OCI-LY7 (cell line): Measurements from ENCODE around the gene KANSL1. TPM values are rescaled to one million over a fixed set of nuclear protein-coding genes. Genes with fewer than 3 reads are reported as not detected.

Source experiments
- BruUV-seq: library from RNA; stranded (reverse); fragments of 400-500 nt; replicated peaks from 2 replicates; lab custom pipeline; 2021; lab: Mats Ljungman, UMichigan
- CTCF ChIA-PET: fragments of 300-600 bp; sonication (Branson Sonifier 250); formaldehyde crosslinking; loops from one replicate; lab custom pipeline; 2022; ENCODE audit warnings: antibody characterized with exemption; ENCODE audit not compliant: unreplicated experiment; lab: Charles Lee
- POLR2A ChIA-PET: fragments of 300-600 bp; sonication (Branson Sonifier 250); formaldehyde crosslinking; loops from one replicate; lab custom pipeline; 2022; ENCODE audit warnings: antibody characterized with exemption; lab: Charles Lee
- DNase-seq: peaks from one replicate; pipeline ENCODE4 v3.0.0-alpha.2; 2015; ENCODE audit warnings: low spot score
- H2AFZ ChIP-seq: fragments of 200-600 bp; sonication (generic), shearing (Covaris generic); 2 replicates; pipeline ENCODE4 v1.6.1; 2014; ENCODE audit warnings: mild to moderate bottlenecking, antibody characterized with exemption, low read length, moderate library complexity
- H3K27ac ChIP-seq: fragments of 200-600 bp; sonication (generic); 2 replicates; pipeline ENCODE4 v1.5.1; 2014; ENCODE audit warnings: mixed run types, low read depth, mild to moderate bottlenecking, moderate library complexity, low read length, inconsistent platforms; ENCODE audit not compliant: poor library complexity, severe bottlenecking
- H3K36me3 ChIP-seq: fragments of 200-600 bp; sonication (generic); 2 replicates; pipeline ENCODE4 v1.6.1; 2014; ENCODE audit warnings: mild to moderate bottlenecking, antibody characterized with exemption, low read length, moderate library complexity, mixed read lengths; ENCODE audit not compliant: insufficient read depth
- H3K4me1 ChIP-seq: fragments of 200-600 bp; sonication (generic); 2 replicates; pipeline ENCODE4 v1.5.1; 2014; ENCODE audit warnings: mild to moderate bottlenecking, low read length; ENCODE audit not compliant: insufficient read depth, poor library complexity, severe bottlenecking
- H3K4me2 ChIP-seq: fragments of 200-600 bp; sonication (generic); 2 replicates; pipeline ENCODE4 v1.6.1; 2014; ENCODE audit warnings: mild to moderate bottlenecking, low read length
- H3K4me3 ChIP-seq: fragments of 200-600 bp; sonication (generic); 2 replicates; pipeline ENCODE4 v1.5.1; 2014; ENCODE audit warnings: mild to moderate bottlenecking, low read depth, low read length; ENCODE audit not compliant: poor library complexity, severe bottlenecking
- H3K79me2 ChIP-seq: fragments of 200-600 bp; sonication (generic); 2 replicates; pipeline ENCODE4 v1.6.1; 2016; ENCODE audit warnings: low read depth, mild to moderate bottlenecking, low read length, moderate library complexity, mixed read lengths; ENCODE audit not compliant: insufficient read depth
- H3K9me2 ChIP-seq: fragments of 200-600 bp; sonication (generic); 2 replicates; pipeline ENCODE4 v1.6.1; 2016; ENCODE audit warnings: mild to moderate bottlenecking, low read length, mixed read lengths; ENCODE audit not compliant: insufficient read depth
- H3K9me3 ChIP-seq: fragments of 200-600 bp; sonication (generic); 2 replicates; pipeline ENCODE4 v1.6.1; 2014; ENCODE audit warnings: mild to moderate bottlenecking, mixed run types, low read length, mixed read lengths
- H4K20me1 ChIP-seq: fragments of 200-600 bp; sonication (generic); 2 replicates; pipeline ENCODE4 v1.6.1; 2014; ENCODE audit warnings: mild to moderate bottlenecking, antibody characterized with exemption, low read length, moderate library complexity, mixed read lengths; ENCODE audit not compliant: insufficient read depth
- EZH2phosphoT487 ChIP-seq: fragments of 200-600 bp; sonication (generic); IDR thresholded peaks from 2 replicates; pipeline ENCODE4 v1.6.1; 2018; ENCODE audit warnings: low read depth, borderline replicate concordance, mild to moderate bottlenecking, mixed run types, antibody characterized with exemption, low read length, moderate library complexity, mixed read lengths
- intact Hi-C: fragments of 100-400 bp; cut with micrococcal nuclease; formaldehyde crosslinking; loops from one replicate; pipeline ENCODE4 v1.10.0; 2022; ENCODE audit not compliant: unreplicated experiment
- total RNA-seq, 2 experiments: library from RNA; depleted of rRNA in 1 of 2; stranded (reverse); fragments of >200 nt in 1 of 2; shearing (Covaris generic) in 1 of 2; gene quantifications; 2 replicates each; pipeline ENCODE4 v1.2.3, GENCODE V29; 2014 to 2022
- TF ChIP-seq, protein P1 (sequence below): fragments of 200-600 bp; sonication (generic); conservative IDR thresholded peaks from 2 replicates; pipeline ENCODE4 v1.5.1; 2014; ENCODE audit warnings: mild to moderate bottlenecking, antibody characterized with exemption, low read length, moderate library complexity, mixed read lengths

KANSL1 gene
- total RNA-seq, 2 experiments from 2014 or later: 96.9 to 129 TPM

DNA sequence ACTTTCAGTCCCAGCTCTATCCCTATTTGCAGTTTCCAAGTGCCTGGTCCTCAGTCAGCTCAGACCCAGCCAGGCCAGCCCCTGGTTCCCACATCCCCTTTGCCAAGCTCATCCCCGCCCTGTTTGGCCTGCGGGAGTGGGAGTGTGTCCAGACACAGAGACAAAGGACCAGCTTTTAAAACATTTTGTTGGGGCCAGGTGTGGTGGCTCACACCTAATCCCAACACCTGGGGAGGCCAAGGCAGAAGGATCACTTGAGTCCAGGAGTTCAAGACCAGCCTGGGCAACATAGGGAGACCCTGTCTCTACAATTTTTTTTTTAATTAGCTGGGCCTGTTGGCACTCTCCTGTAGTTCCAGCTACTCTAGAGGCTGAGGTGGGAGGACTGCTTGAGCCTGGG lies 192.5 kb downstream of the KANSL1 start:
- Histone ChIP-seq H3K4me2 (no peak overlapping the region), H3K4me1 (no peaks in the 10 kb centered on the region), H2AFZ (no peak overlapping the region), H3K79me2 (no peaks in the 10 kb centered on the region), H3K4me3 (no peak overlapping the region), H3K9me2 (no peaks in the 10 kb centered on the region), H3K36me3 (no peaks in the 10 kb centered on the region), H3K27ac (no peak overlapping the region), H3K9me3 (no peaks in the 10 kb centered on the region), H4K20me1 (no peaks in the 10 kb centered on the region)
- BruUV-seq: no TSS peak
- ChIA-PET POLR2A (no interaction called here), CTCF (no interaction called here)
- DNase-seq: no peak
- no peak for TF ChIP-seq EZH2phosphoT487
- TF ChIP-seq, protein P1, sequence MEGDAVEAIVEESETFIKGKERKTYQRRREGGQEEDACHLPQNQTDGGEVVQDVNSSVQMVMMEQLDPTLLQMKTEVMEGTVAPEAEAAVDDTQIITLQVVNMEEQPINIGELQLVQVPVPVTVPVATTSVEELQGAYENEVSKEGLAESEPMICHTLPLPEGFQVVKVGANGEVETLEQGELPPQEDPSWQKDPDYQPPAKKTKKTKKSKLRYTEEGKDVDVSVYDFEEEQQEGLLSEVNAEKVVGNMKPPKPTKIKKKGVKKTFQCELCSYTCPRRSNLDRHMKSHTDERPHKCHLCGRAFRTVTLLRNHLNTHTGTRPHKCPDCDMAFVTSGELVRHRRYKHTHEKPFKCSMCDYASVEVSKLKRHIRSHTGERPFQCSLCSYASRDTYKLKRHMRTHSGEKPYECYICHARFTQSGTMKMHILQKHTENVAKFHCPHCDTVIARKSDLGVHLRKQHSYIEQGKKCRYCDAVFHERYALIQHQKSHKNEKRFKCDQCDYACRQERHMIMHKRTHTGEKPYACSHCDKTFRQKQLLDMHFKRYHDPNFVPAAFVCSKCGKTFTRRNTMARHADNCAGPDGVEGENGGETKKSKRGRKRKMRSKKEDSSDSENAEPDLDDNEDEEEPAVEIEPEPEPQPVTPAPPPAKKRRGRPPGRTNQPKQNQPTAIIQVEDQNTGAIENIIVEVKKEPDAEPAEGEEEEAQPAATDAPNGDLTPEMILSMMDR: no peak
- intact Hi-C loops: no loop called here

DNA sequence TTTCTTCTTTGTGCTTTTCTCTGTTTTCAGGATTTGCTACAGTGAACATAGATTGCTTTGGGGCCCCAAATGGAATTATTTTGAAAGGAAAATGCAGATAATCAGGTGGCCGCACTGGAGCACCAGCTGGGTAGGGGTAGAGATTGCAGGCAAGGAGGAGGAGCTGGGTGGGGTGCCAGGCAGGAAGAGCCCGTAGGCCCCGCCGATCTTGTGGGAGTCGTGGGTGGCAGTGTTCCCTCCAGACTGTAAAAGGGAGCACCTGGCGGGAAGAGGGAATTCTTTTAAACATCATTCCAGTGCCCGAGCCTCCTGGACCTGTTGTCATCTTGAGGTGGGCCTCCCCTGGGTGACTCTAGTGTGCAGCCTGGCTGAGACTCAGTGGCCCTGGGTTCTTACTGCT lies 192.9 kb downstream of the KANSL1 start:
- Histone ChIP-seq H3K79me2 (no peaks in the 10 kb centered on the region), H4K20me1 (no peaks in the 10 kb centered on the region), H3K4me1 (no peaks in the 10 kb centered on the region), H3K36me3 (no peaks in the 10 kb centered on the region), H3K4me3 (no peak overlapping the region), H3K4me2 (no peak overlapping the region), H3K9me2 (no peaks in the 10 kb centered on the region), H3K27ac (no peak overlapping the region), H2AFZ (no peak overlapping the region), H3K9me3 (no peaks in the 10 kb centered on the region)
- no TSS peak for BruUV-seq
- intact Hi-C loops: no loop called here
- CTCF ChIA-PET: no interaction called here
- no peak for DNase-seq
- TF ChIP-seq EZH2phosphoT487: no peak
- TF ChIP-seq, protein P1: no peak
- POLR2A ChIA-PET: no interaction called here

DNA sequence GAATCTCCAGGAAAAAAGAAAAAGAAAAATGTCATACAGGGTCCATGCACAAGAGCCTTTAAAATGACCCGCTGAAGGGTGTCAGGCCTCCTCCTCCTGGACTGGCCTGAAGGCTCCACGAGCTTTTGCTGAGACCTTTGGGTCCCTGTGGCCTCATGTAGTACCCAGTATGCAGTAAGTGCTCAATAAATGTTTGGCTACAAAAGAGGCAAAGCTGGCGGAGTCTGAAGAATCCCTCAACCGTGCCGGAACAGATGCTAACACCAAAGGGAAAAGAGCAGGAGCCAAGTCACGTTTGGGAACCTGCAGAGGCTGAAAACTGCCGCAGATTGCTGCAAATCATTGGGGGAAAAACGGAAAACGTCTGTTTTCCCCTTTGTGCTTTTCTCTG lies 193.3 kb downstream of the KANSL1 start:
- H3K9me3 ChIP-seq: no peaks in the 10 kb centered on the region
- H3K4me1 ChIP-seq: no peaks in the 10 kb centered on the region
- POLR2A ChIA-PET: no interaction called here
- no peaks in the 10 kb centered on the region for H4K20me1 ChIP-seq
- CTCF ChIA-PET: no interaction called here
- no peak overlapping the region for H3K4me3 ChIP-seq
- no peaks in the 10 kb centered on the region for H3K9me2 ChIP-seq
- intact Hi-C loops: no loop called here
- H2AFZ ChIP-seq: no peak overlapping the region
- no peak for DNase-seq
- no peaks in the 10 kb centered on the region for H3K79me2 ChIP-seq
- BruUV-seq: no TSS peak
- H3K4me2 ChIP-seq: no peak overlapping the region
- no peaks in the 10 kb centered on the region for H3K36me3 ChIP-seq
- H3K27ac ChIP-seq: no peak overlapping the region
- TF ChIP-seq EZH2phosphoT487: no peak
- TF ChIP-seq, protein P1: no peak
